Right forelimb (tissue), 1 donor: Measurements from ENCODE around the gene CYP24A1.

Experiments used
- DNase-seq: peaks from one replicate; pipeline ENCODE4 v3.0.0-alpha.2; 2018

CYP24A1 gene

GRCh38 chr20:54173653-54174456 lies at the start of gene CYP24A1:
TSS of gene CYP24A1 (minus strand) at chr20:54173986. CDS start at chr20:54173579, 407 bp downstream.
- no peak for DNase-seq

- DNase-seq = no peak
Observed at GRCh38 chr20:54223285-54223684, 49.5 kb upstream of the CYP24A1 start.

- no peak for DNase-seq
Observed at GRCh38 chr20:54221996-54222890, 48.5 kb upstream of the CYP24A1 start.

- DNase-seq = no peak
Observed at GRCh38 chr20:54221353-54221752, 47.6 kb upstream of the CYP24A1 start.

- no peak for DNase-seq
Observed at GRCh38 chr20:54220722-54221121, 46.9 kb upstream of the CYP24A1 start.

- DNase-seq = no peak
Observed at GRCh38 chr20:54219751-54220426, 46.1 kb upstream of the CYP24A1 start.

- no peak for DNase-seq
Observed at GRCh38 chr20:54218470-54218869, 44.7 kb upstream of the CYP24A1 start.

- DNase-seq = no peak
Observed at GRCh38 chr20:54217762-54218161, 44.0 kb upstream of the CYP24A1 start.

GRCh38 chr20:54215157-54215789 lies 41.5 kb upstream of the CYP24A1 start:
- DNase-seq = no peak

GRCh38 chr20:54214566-54214965 lies 40.8 kb upstream of the CYP24A1 start:
- no peak for DNase-seq

- no peak for DNase-seq
Observed at GRCh38 chr20:54212871-54213270, 39.1 kb upstream of the CYP24A1 start.

GRCh38 chr20:54212226-54212625 lies 38.4 kb upstream of the CYP24A1 start:
- DNase-seq = no peak

GRCh38 chr20:54209216-54209813 lies 35.5 kb upstream of the CYP24A1 start:
- DNase-seq = no peak

GRCh38 chr20:54208548-54209176 lies 34.9 kb upstream of the CYP24A1 start:
- no peak for DNase-seq

GRCh38 chr20:54207743-54208547 lies 34.2 kb upstream of the CYP24A1 start, which contains the start of gene PFDN4:
TSS of gene PFDN4 (plus strand) at chr20:54208087. CDS start at chr20:54208101, 14 bp downstream.
- peak; percentile 94 for DNase-seq

- no peak for DNase-seq
Observed at GRCh38 chr20:54207053-54207742, 33.4 kb upstream of the CYP24A1 start.

GRCh38 chr20:54205450-54205849 lies 31.7 kb upstream of the CYP24A1 start:
- no peak for DNase-seq

GRCh38 chr20:54204481-54204880 lies 30.7 kb upstream of the CYP24A1 start:
- DNase-seq = no peak

GRCh38 chr20:54204063-54204462 lies 30.3 kb upstream of the CYP24A1 start:
- DNase-seq = no peak

- DNase-seq = no peak
Observed at GRCh38 chr20:54203281-54203680, 29.5 kb upstream of the CYP24A1 start.
